Subcutaneous adipose tissue (tissue), 4 donors: ENCODE data around the gene TPRX1. TPM values are rescaled to one million over a fixed set of nuclear protein-coding genes. Genes with fewer than 3 reads are reported as not detected.

Source experiments
- CTCF ChIP-seq: fragments of 450-650 bp; IDR thresholded peaks from one replicate; pipeline ENCODE4 v1.5.1; 2016; ENCODE audit warnings: low read depth, mild to moderate bottlenecking, control low read depth, antibody characterized with exemption, moderate library complexity
- total RNA-seq, 4 donors: library from RNA; depleted of rRNA; stranded (reverse); fragments of >200 nt; gene quantifications; one replicate each; pipeline ENCODE4 v1.1.0, GENCODE V29; 2016

Gene TPRX1
- total RNA-seq, 4 donors from 2014 or later, result not detected

DNA sequence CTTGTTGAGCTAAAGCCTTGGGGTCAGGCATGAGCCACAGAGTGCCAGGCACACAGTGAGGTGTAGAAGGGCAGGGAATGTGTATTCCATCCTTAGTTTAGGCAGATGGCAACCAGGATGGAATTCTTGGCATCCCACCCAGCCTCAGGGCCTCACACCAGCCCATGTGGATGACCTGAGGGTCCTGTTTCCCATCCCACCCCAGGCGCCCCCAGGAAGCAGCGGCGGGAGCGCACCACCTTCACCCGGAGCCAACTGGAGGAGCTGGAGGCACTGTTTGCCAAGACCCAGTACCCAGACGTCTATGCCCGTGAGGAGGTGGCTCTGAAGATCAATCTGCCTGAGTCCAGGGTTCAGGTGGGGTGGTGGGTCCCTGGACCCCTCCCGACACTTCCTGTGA is 31.7 kb upstream of the TPRX1 start:
- TF ChIP-seq CTCF, result no peak

DNA sequence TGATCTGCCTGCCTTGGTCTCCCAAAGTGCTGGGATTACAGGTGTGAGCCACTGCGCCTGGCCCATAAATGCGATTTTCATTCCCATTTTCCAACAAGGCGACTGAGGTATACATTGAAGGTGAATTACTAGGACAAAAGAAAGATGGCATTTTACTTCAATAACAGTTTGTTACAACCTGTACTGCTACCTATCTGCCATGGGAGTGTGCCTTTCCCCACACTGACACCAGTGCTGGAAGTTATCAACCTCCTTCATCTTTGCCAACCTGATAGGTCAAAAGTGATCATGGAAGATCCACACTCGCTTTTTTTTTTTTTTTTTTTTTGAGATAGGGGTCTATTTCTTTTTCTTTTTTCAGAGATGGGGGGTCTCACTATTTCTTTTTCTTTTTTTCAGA is 28.4 kb upstream of the TPRX1 start:
- no peak for TF ChIP-seq CTCF

DNA sequence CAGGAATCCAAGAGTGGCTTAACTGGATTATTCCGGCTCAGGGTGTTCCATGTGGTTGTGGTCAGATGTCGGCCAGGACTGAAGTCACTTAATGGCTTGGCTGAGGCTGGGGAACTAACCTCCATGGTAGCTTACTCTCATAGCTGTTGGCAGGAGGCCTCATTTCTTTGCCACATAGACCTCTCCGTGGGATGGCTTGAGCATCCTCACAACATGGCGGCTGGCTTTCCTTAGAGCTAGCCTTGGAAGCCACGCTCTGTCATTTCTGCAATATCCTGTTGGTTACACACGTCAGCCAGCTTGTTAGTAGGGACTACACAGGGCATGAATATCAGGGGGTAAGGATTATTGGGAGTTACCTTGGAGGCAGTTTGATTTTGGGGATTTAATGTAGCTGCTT is 22.4 kb upstream of the TPRX1 start:
- TF ChIP-seq CTCF, result no peak

DNA sequence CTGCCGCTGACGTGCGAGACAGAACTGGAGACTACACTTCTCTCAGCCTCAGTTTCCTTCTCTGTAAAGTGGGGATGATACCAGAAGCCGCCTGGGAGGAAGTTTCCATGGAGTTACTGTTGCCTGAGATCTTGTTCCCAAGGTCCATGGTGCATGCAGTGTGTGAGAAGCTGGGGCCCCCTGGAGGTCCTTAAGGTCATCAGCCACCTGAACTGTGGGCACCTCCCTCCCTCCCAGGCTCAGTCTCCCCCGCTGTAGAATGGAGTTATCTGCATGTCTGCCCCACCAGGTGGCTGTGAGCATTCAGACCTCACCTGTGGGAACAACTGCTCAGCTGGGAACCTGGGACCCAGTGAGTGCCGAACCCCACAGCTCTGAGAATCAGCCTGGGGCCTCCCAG is 20.0 kb upstream of the TPRX1 start:
- TF ChIP-seq CTCF, result no peak

GRCh38 chr19:47821460-47822020 is 17.2 kb upstream of the TPRX1 start, which contains the start of gene CRX:
CRX (plus strand) TSS chr19:47821937; CDS start chr19:47834444, 12,507 bp downstream.
- no peak for TF ChIP-seq CTCF

DNA sequence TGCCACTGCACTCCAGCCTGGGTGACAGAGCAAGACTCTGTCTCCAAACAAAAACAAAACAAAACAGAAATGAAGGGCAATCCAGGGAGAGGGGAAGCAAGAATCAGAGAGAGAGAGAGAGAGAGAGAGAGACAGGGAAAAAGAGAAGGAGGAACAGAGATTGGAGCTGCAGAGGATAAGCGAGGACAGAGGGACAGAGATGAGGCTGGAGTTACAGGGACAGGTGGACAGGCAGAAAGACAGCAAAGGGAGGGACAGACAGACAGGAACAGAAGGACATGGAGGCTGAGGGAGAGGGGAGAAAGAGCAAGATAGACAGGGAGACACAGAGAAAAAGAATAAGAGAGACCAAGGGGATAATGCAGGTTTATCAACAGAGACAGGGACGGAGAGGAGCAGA is 16.1 kb upstream of the TPRX1 start:
- TF ChIP-seq CTCF, result no peak

GRCh38 chr19:47819858-47820257 is 15.5 kb upstream of the TPRX1 start:
- TF ChIP-seq CTCF, result no peak
